Mucosa of rectum (tissue), 2 donors: ENCODE measurements around the gene AFDN.

Experiments used
- H3K27ac ChIP-seq, 2 donors: one replicate each; pipeline ENCODE4 v1.7.0; 2013; ENCODE audit warnings: inconsistent platforms in 2 of 2, low read depth in 2 of 2, low read length in 2 of 2
- H3K27me3 ChIP-seq, 2 donors: one replicate each; pipeline ENCODE4 v1.7.0; 2013; ENCODE audit warnings: low read length in 2 of 2; ENCODE audit not compliant: control insufficient read depth in 2 of 2, insufficient read depth in 2 of 2
- H3K36me3 ChIP-seq, 2 donors: one replicate each; pipeline ENCODE4 v1.7.0; 2013; ENCODE audit warnings: low read length in 2 of 2; ENCODE audit not compliant: control insufficient read depth in 2 of 2, insufficient read depth in 2 of 2
- H3K4me1 ChIP-seq, 2 donors: one replicate each; pipeline ENCODE4 v1.7.0; 2013; ENCODE audit warnings: low read length in 2 of 2, mild to moderate bottlenecking in 1 of 2; ENCODE audit not compliant: control insufficient read depth in 2 of 2, insufficient read depth in 2 of 2
- H3K4me3 ChIP-seq, 2 donors: one replicate each; pipeline ENCODE4 v1.7.0; 2013; ENCODE audit warnings: low read length in 2 of 2
- H3K9ac ChIP-seq, 2 donors: one replicate each; pipeline ENCODE4 v1.7.0; 2013; ENCODE audit warnings: low read length in 2 of 2, low read depth in 1 of 2, mild to moderate bottlenecking in 1 of 2
- H3K9me3 ChIP-seq, 2 donors: one replicate each; pipeline ENCODE4 v1.7.0; 2013; ENCODE audit warnings: low read length in 2 of 2; ENCODE audit not compliant: control insufficient read depth in 2 of 2
- donor health status: healthy.
- donor health status: Normal muscosa, but diverticular disease.

The AFDN gene

DNA sequence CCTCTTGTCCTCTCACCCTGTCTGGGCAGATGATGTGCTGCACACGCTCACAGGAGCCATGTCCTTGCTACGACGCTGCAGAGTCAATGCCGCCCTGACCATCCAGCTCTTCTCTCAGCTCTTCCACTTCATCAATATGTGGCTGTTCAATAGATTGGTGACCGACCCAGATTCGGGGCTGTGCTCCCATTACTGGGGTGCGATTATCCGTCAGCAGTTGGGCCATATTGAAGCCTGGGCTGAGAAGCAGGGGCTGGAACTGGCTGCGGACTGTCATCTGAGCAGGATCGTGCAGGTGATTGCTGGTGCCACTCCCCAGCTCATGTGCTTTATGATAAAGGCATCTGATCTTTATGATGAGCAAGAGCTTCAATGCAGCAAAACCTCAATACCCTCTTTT lies 88.4 kb downstream of the AFDN start:
- H3K4me1 ChIP-seq = no peaks in the 10 kb centered on the region
- H3K36me3 ChIP-seq = peaks cover 63 to 68% of the 10 kb centered on the region in 2 donors
- H3K27me3 ChIP-seq = no peaks in the 10 kb centered on the region
- H3K4me3 ChIP-seq = no peak overlapping the region
- no peaks in the 10 kb centered on the region for H3K9me3 ChIP-seq
- no peak overlapping the region for H3K27ac ChIP-seq
- no peak overlapping the region for H3K9ac ChIP-seq

- Histone ChIP-seq H3K27ac (no peak overlapping the region), H3K36me3 (peaks cover 70 to 71% of the 10 kb centered on the region in 2 donors), H3K9ac (no peak overlapping the region), H3K4me1 (no peaks in the 10 kb centered on the region), H3K4me3 (no peak overlapping the region), H3K9me3 (no peaks in the 10 kb centered on the region), H3K27me3 (no peaks in the 10 kb centered on the region)
Measured at GRCh38 chr6:167917551-167918154, 90.9 kb downstream of the AFDN start.

- H3K9ac ChIP-seq = no peak overlapping the region
Measured at GRCh38 chr6:167918548-167919278, 92.0 kb downstream of the AFDN start.

DNA sequence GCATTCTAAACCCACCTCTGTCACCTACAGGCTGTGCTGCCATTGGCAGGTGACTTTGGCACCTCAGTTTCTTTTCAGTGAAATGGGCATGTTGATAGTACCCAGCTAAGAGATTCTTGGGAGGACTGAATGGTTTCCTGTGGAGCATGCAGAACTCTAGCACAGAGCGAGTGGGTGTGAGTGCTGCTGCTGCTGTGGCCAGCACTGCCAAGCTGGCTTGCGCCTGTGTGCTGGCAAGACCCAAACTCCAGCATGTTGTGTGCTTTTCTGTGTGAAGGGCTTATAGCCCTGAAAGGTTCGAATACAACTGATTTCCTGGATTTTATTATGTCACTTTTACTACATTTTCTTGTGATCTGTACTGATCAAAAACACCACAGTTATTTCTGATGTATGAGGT lies 92.6 kb downstream of the AFDN start:
- peaks cover 61 to 64% of the 10 kb centered on the region in 2 donors for H3K36me3 ChIP-seq
- H3K4me1 ChIP-seq = no peaks in the 10 kb centered on the region
- H3K9ac ChIP-seq = no peak overlapping the region
- no peak overlapping the region for H3K27ac ChIP-seq
- H3K9me3 ChIP-seq = no peaks in the 10 kb centered on the region
- no peaks in the 10 kb centered on the region for H3K27me3 ChIP-seq
- no peak overlapping the region for H3K4me3 ChIP-seq

More at GRCh38 chr6:167918548-167919278, 92.0 kb downstream of the AFDN start:
- Histone ChIP-seq H3K36me3 (peaks cover 63 to 70% of the 10 kb centered on the region in 2 donors), H3K27me3 (no peaks in the 10 kb centered on the region), H3K27ac (no peak overlapping the region), H3K4me3 (no peak overlapping the region), H3K4me1 (no peaks in the 10 kb centered on the region), H3K9me3 (no peaks in the 10 kb centered on the region)

GRCh38 chr6:167920165-167920564 lies 93.5 kb downstream of the AFDN start:
- Histone ChIP-seq H3K36me3 (peaks cover 58 to 59% of the 10 kb centered on the region in 2 donors), H3K4me3 (no peak overlapping the region), H3K4me1 (no peaks in the 10 kb centered on the region), H3K27me3 (no peaks in the 10 kb centered on the region), H3K9me3 (no peaks in the 10 kb centered on the region), H3K27ac (no peak overlapping the region), H3K9ac (no peak overlapping the region)

DNA sequence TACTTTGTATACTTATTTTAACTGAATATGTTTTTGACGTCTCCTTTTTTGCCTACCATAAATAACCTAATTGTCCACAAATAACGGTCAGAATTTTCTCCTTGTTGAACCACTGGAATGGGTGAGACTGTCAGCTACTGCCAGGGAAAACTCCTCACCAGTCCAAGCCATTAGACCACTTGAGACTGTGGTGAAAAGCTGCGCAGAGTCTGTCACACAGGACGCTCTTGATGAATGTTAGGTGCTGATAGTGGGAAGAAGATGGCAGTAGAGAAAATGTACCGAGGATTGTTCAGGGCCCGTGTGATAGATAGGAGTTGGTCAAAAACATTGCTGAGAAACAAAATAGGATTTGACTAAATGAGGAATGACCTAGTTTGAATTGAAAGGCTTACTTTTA lies 95.1 kb downstream of the AFDN start:
- no peak overlapping the region for H3K4me3 ChIP-seq
- no peak overlapping the region for H3K27ac ChIP-seq
- H3K9me3 ChIP-seq = no peaks in the 10 kb centered on the region
- H3K27me3 ChIP-seq = no peaks in the 10 kb centered on the region
- H3K36me3 ChIP-seq = peaks cover 51 to 58% of the 10 kb centered on the region in 2 donors
- no peaks in the 10 kb centered on the region for H3K4me1 ChIP-seq
- H3K9ac ChIP-seq = no peak overlapping the region

DNA sequence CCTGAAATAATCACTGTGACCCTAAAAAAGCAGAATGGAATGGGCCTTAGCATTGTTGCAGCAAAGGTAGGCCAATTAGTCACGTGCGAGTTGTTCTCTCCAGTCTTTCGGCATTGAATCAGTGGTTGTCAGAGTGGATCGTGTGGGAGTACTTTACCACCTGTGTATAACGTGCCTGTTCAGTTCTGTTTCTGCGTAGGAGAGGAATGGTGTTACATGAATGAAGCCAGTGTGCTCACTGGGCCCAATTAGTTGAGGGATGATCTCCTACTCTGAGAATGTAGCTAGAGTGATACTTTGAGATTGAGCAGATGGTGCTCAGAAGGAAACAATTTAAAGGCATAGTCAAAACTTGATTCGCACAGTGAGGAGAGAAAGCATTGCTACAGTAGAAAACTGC lies 98.3 kb downstream of the AFDN start:
- H3K9ac ChIP-seq = no peak overlapping the region
- H3K27ac ChIP-seq = no peak overlapping the region
- no peaks in the 10 kb centered on the region for H3K27me3 ChIP-seq
- H3K36me3 ChIP-seq = peaks cover 28 to 48% of the 10 kb centered on the region in 2 donors
- no peaks in the 10 kb centered on the region for H3K9me3 ChIP-seq
- H3K4me1 ChIP-seq = peaks cover 0 to 3% of the 10 kb centered on the region in 2 donors
- H3K4me3 ChIP-seq = no peak overlapping the region

DNA sequence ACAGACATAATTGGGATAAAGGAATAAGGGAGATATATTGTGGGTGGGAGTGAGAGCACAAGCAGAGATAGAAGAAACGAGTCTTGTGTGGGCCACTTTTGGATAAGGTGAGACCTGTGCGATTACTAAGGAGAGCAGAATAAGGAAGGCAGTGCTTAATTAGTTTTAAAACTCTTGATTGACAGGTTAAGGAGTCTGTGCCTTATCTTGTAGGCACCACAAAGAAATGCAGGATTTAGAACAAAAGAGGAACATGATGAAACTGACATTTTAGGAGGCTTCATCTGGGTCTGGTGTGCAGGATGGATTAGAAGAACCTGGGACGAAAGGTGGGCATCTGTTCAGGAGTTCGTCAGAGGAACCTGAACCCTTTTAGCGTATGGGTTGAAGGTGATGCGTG lies 100.5 kb downstream of the AFDN start:
- H3K27me3 ChIP-seq = no peaks in the 10 kb centered on the region
- no peak overlapping the region for H3K9ac ChIP-seq
- peaks cover 2 to 10% of the 10 kb centered on the region in 2 donors for H3K4me1 ChIP-seq
- H3K4me3 ChIP-seq = no peak overlapping the region
- H3K27ac ChIP-seq = no peak overlapping the region
- no peaks in the 10 kb centered on the region for H3K9me3 ChIP-seq
- peaks cover 19 to 34% of the 10 kb centered on the region in 2 donors for H3K36me3 ChIP-seq

DNA sequence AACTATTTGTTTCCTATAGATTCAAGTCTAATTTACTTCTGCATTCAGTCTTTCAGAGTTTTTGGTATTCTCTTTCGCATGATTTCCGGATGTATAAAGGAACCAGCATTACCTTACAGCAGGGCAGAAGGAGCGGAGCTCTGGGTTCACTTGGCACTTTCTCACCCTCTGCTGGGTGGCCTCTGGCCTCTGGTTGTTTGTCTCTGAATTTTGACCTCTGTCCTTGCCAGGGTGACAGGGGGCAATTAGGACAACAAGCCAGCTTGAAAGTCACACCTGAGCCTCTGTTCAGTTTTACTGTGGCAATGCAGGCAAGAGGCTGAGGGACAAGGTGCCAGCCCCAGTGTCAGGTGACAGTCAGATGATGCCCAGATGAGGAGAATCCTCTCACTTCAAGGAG lies 101.4 kb downstream of the AFDN start:
- Histone ChIP-seq H3K27ac (no peak overlapping the region), H3K36me3 (peaks cover 14 to 34% of the 10 kb centered on the region in 2 donors), H3K9me3 (no peaks in the 10 kb centered on the region), H3K27me3 (no peaks in the 10 kb centered on the region), H3K9ac (no peak overlapping the region), H3K4me1 (peaks cover 2 to 10% of the 10 kb centered on the region in 2 donors), H3K4me3 (no peak overlapping the region)

DNA sequence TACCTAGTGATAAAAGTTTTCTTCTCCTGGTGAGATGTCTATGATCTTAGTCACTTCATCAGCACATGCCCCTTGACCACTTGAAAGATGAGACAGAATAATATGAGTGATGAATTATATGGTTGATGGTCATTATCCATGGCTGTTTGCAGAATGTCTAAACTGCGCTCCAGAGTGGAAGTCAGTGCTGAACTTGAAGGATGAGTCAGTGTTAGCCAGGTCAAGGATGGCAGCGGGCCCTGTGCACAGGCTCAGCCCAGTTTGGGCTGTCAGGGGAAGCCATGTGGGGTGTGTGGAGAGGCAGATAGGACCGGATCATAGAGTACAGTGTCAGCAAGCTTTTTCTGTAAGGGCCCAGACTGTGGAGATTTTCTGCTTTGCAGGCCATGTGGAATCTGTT lies 103.6 kb downstream of the AFDN start:
- H3K36me3 ChIP-seq = peaks cover 9 to 25% of the 10 kb centered on the region in 2 donors

More for the DNA sequence above, 103.6 kb downstream of the AFDN start:
- H3K27ac ChIP-seq = no peak overlapping the region
- no peaks in the 10 kb centered on the region for H3K9me3 ChIP-seq
- H3K4me3 ChIP-seq = no peak overlapping the region
- no peaks in the 10 kb centered on the region for H3K27me3 ChIP-seq
- no peak overlapping the region for H3K9ac ChIP-seq
- H3K4me1 ChIP-seq = peaks cover 8 to 20% of the 10 kb centered on the region in 2 donors
